Colonic mucosa (tissue), 4 donors: ENCODE measurements around the gene GALM. TPM values are rescaled to one million over a fixed set of nuclear protein-coding genes. Genes with fewer than 3 reads are reported as not detected.

ENCODE experiments used
- DNase-seq: peaks from one replicate; pipeline ENCODE4 v3.0.0-alpha.2; 2020
- H3K27ac ChIP-seq: fragments of 200-600 bp; one replicate; pipeline ENCODE4 v1.8.0; 2021
- H3K27me3 ChIP-seq: fragments of 200-600 bp; one replicate; pipeline ENCODE4 v1.8.0; 2021
- H3K36me3 ChIP-seq: fragments of 200-600 bp; one replicate; pipeline ENCODE4 v1.8.0; 2021
- H3K4me1 ChIP-seq: fragments of 200-600 bp; one replicate; pipeline ENCODE4 v1.8.0; 2021; ENCODE audit warnings: mild to moderate bottlenecking
- H3K4me3 ChIP-seq: fragments of 200-600 bp; one replicate; pipeline ENCODE4 v1.8.0; 2021
- H3K9ac ChIP-seq, 2 donors: one replicate each; pipeline ENCODE4 v1.7.0; 2013; ENCODE audit warnings: control low read depth in 2 of 2, low read depth in 2 of 2, low read length in 2 of 2
- H3K9me3 ChIP-seq: fragments of 200-600 bp; one replicate; pipeline ENCODE4 v1.8.0; 2021
- CTCF ChIP-seq: fragments of 200-600 bp; IDR thresholded peaks from one replicate; pipeline ENCODE4 v1.8.0; 2022; ENCODE audit warnings: antibody characterized with exemption, mild to moderate bottlenecking
- intact Hi-C: fragments of 100-400 bp; cut with DNase I; formaldehyde crosslinking; loops from one replicate; pipeline ENCODE4 v1.14.1; 2022
- total RNA-seq, 2 donors: library from RNA; stranded (reverse); fragmentation: NEBNext Ultra II Directional in 1 of 2; extraction: Animal tissue kit (Norgen Biotek cat#: 25700) in 1 of 2; gene quantifications; one replicate each; pipeline ENCODE4 v1.2.1, GENCODE V29; 2021
- donor health status: healthy.
- donor health status: DM: no; HTN: no; CAD: no.
- donor health status: DM: no; HTN: no; CAD: no.

GALM gene
- total RNA-seq, 2 donors from 2014 or later, result 47.9 to 68.8 TPM

- Histone ChIP-seq H3K9ac (no peak overlapping the region), H3K27ac (no peak overlapping the region)
These were observed 73.6 kb downstream of the GALM start for GRCh38 chr2:38739524-38739923.

GRCh38 chr2:38740851-38741731 is 75.2 kb downstream of the GALM start:
- Histone ChIP-seq H3K36me3 (no peaks in the 10 kb centered on the region), H3K27ac (peak overlapping the region; percentile 88)
- intact Hi-C loops, result loop anchor here (5.0 kb wide), 1 partner anchor 159 kb away; no protein-coding TSS in a partner anchor

More at GRCh38 chr2:38739524-38739923, 73.6 kb downstream of the GALM start:
- intact Hi-C loops, result loop anchor here (5.0 to 10.0 kb wide), 2 partner anchors 197 to 425 kb away; no protein-coding TSS in a partner anchor
- no peak for DNase-seq
- H3K9me3 ChIP-seq, result no peaks in the 10 kb centered on the region
- no peak overlapping the region for H3K4me3 ChIP-seq
- no peaks in the 10 kb centered on the region for H3K27me3 ChIP-seq
- no peak for TF ChIP-seq CTCF
- no peaks in the 10 kb centered on the region for H3K36me3 ChIP-seq
- peaks cover 17% of the 10 kb centered on the region for H3K4me1 ChIP-seq

GRCh38 chr2:38742797-38743559 is 77.1 kb downstream of the GALM start:
- intact Hi-C loops, result loop anchor here (5.0 kb wide), 1 partner anchor 161 kb away; no protein-coding TSS in a partner anchor
- no peak overlapping the region for H3K9ac ChIP-seq
- no peaks in the 10 kb centered on the region for H3K27me3 ChIP-seq
- H3K4me3 ChIP-seq, result no peak overlapping the region
- peaks cover 20% of the 10 kb centered on the region for H3K4me1 ChIP-seq
- peak overlapping the region; percentile 88 for H3K27ac ChIP-seq
- H3K36me3 ChIP-seq, result peaks cover 4% of the 10 kb centered on the region
- no peak for TF ChIP-seq CTCF
- DNase-seq, result no peak
- H3K9me3 ChIP-seq, result no peaks in the 10 kb centered on the region

More at GRCh38 chr2:38740851-38741731, 75.2 kb downstream of the GALM start:
- no peak for DNase-seq
- Histone ChIP-seq H3K27me3 (no peaks in the 10 kb centered on the region), H3K9ac (peak overlapping the region in 1 of 2 donors; percentile 36), H3K9me3 (no peaks in the 10 kb centered on the region), H3K4me3 (peak overlapping the region; percentile 8), H3K4me1 (peaks cover 18% of the 10 kb centered on the region)
- peak; percentile 85 for TF ChIP-seq CTCF

- no peak overlapping the region for H3K9ac ChIP-seq
- intact Hi-C loops, result loop anchor here (5.0 kb wide), 1 partner anchor 162 kb away; no protein-coding TSS in a partner anchor
- H3K27me3 ChIP-seq, result no peaks in the 10 kb centered on the region
- H3K36me3 ChIP-seq, result peaks cover 4% of the 10 kb centered on the region
- peaks cover 20% of the 10 kb centered on the region for H3K4me1 ChIP-seq
- H3K4me3 ChIP-seq, result no peak overlapping the region
- H3K9me3 ChIP-seq, result no peaks in the 10 kb centered on the region
- TF ChIP-seq CTCF, result no peak
- DNase-seq, result no peak
- no peak overlapping the region for H3K27ac ChIP-seq
These were observed 77.9 kb downstream of the GALM start for GRCh38 chr2:38743672-38744398.

GRCh38 chr2:38744399-38744780 is 78.5 kb downstream of the GALM start:
- Histone ChIP-seq H3K9ac (no peak overlapping the region), H3K4me1 (peaks cover 21% of the 10 kb centered on the region), H3K27ac (no peak overlapping the region), H3K36me3 (peaks cover 4% of the 10 kb centered on the region), H3K27me3 (no peaks in the 10 kb centered on the region), H3K4me3 (no peak overlapping the region), H3K9me3 (no peaks in the 10 kb centered on the region)
- intact Hi-C loops, result loop anchor here (5.0 kb wide), 1 partner anchor 162 kb away; no protein-coding TSS in a partner anchor
- no peak for DNase-seq
- TF ChIP-seq CTCF, result no peak
